C4-2B (cell line): ENCODE measurements around the gene CCDC186.

Source experiments
- ZFX ChIP-seq: fragments of 450-650 bp; IDR thresholded peaks from 2 replicates; pipeline ENCODE4 v1.6.1; 2017
- TF ChIP-seq, protein P1 (sequence below): fragments of 450-650 bp; conservative IDR thresholded peaks from 2 replicates; pipeline ENCODE4 v1.5.1; 2017; ENCODE audit warnings: mild to moderate bottlenecking

DNA sequence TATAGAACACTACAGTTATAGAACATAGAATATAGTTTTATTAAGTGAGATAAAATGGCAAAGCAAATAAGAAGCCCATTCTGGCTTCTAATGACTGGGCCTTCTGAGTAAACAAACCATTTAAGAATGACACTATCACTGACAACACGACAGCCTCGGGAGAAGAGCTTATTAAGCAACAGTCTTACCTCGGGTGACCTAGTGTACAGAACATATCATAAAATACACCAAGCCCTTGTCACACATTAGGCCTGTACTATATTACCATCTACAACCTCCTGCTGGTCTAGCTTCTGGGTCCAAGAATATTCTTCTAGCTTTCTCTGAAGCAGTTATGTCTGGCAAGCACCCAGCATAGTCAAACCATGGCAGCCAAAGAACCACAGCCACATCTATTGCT is 32.0 kb downstream of the CCDC186 start:
- TF ChIP-seq, protein P1, sequence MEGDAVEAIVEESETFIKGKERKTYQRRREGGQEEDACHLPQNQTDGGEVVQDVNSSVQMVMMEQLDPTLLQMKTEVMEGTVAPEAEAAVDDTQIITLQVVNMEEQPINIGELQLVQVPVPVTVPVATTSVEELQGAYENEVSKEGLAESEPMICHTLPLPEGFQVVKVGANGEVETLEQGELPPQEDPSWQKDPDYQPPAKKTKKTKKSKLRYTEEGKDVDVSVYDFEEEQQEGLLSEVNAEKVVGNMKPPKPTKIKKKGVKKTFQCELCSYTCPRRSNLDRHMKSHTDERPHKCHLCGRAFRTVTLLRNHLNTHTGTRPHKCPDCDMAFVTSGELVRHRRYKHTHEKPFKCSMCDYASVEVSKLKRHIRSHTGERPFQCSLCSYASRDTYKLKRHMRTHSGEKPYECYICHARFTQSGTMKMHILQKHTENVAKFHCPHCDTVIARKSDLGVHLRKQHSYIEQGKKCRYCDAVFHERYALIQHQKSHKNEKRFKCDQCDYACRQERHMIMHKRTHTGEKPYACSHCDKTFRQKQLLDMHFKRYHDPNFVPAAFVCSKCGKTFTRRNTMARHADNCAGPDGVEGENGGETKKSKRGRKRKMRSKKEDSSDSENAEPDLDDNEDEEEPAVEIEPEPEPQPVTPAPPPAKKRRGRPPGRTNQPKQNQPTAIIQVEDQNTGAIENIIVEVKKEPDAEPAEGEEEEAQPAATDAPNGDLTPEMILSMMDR = no peak
- no peak for TF ChIP-seq ZFX
